SK-N-SH (cell line): Measurements from ENCODE around the gene TTC9B. TPM values are rescaled to one million over a fixed set of nuclear protein-coding genes. Genes with fewer than 3 reads are reported as not detected.

ENCODE experiments used
- CTCF ChIA-PET: fragments of 300-600, 350-600 bp; formaldehyde crosslinking; extraction: SDS; loops from one replicate; lab custom pipeline; 2021; lab: Yijun Ruan, JAX
- POLR2A ChIA-PET: fragments of 350-600 bp; sonication (Branson Sonifier 250); formaldehyde crosslinking; extraction: SDS; loops from one replicate; lab custom pipeline; 2020; ENCODE audit warnings: antibody characterized with exemption, inconsistent platforms; lab: Yijun Ruan, JAX
- DNase-seq: peaks from one replicate; pipeline ENCODE4 v3.0.0; 2012
- H2AFZ ChIP-seq: fragments of 200-600 bp; sonication (generic); 2 replicates; pipeline ENCODE4 v1.8.1; 2016; ENCODE audit warnings: antibody characterized with exemption, mild to moderate bottlenecking, low read depth
- H3F3A ChIP-seq: fragments of 200-600 bp; sonication (generic); replicated peaks from 2 replicates; pipeline ENCODE3; 2016; ENCODE audit warnings: antibody characterized with exemption, mild to moderate bottlenecking; ENCODE audit not compliant: insufficient read depth
- H3K27ac ChIP-seq, 2 experiments: fragments of 200-500 bp in 1 of 2; fragments of 200-600 bp in 1 of 2; sonication (Bioruptor generic) in 1 of 2; sonication (generic), shearing (Covaris generic) in 1 of 2; 2 replicates each; pipeline versions ENCODE4 v1.5.1 to v1.6.1; 2014 to 2016; ENCODE audit warnings: low read depth in 2 of 2, inconsistent platforms in 1 of 2, low read length in 1 of 2, mild to moderate bottlenecking in 1 of 2, mixed read lengths in 1 of 2
- H3K27me3 ChIP-seq: fragments of 200-600 bp; sonication (generic), shearing (Covaris generic); 2 replicates; pipeline ENCODE4 v1.6.1; 2016; ENCODE audit warnings: mixed run types; ENCODE audit not compliant: insufficient read depth
- H3K36me3 ChIP-seq, 2 experiments: fragments of 200-500 bp in 1 of 2; fragments of 200-600 bp in 1 of 2; sonication (Bioruptor generic) in 1 of 2; sonication (generic) in 1 of 2; replicated peaks in 1 of 2; 2 replicates each; pipeline versions ENCODE3 to v1.5.1; 2014 to 2016; ENCODE audit warnings: low read length in 1 of 2, mild to moderate bottlenecking in 1 of 2; ENCODE audit not compliant: insufficient read depth in 2 of 2, control insufficient read depth in 1 of 2
- H3K4me1 ChIP-seq, 2 experiments: fragments of 200-500 bp in 1 of 2; fragments of 200-600 bp in 1 of 2; sonication (Bioruptor generic) in 1 of 2; sonication (generic), shearing (Covaris generic) in 1 of 2; 2 replicates each; pipeline versions ENCODE4 v1.5.1 to v1.6.1; 2014 to 2016; ENCODE audit warnings: low read depth in 1 of 2, low read length in 1 of 2, mixed run types in 1 of 2; ENCODE audit not compliant: insufficient read depth in 2 of 2, control insufficient read depth in 1 of 2
- H3K4me2 ChIP-seq: fragments of 200-600 bp; sonication (generic), shearing (Covaris generic); 2 replicates; pipeline ENCODE4 v1.6.1; 2017; ENCODE audit warnings: mixed run types
- H3K4me3 ChIP-seq, 2 experiments: fragments of 200-500 bp in 1 of 2; fragments of 200-600 bp in 1 of 2; sonication (Bioruptor generic) in 1 of 2; sonication (generic), shearing (Covaris generic) in 1 of 2; 2 replicates each; pipeline versions ENCODE4 v1.5.1 to v1.8.1; 2014 to 2016; ENCODE audit warnings: low read depth in 2 of 2, inconsistent platforms in 1 of 2, low read length in 1 of 2, mild to moderate bottlenecking in 1 of 2, mixed read lengths in 1 of 2, moderate library complexity in 1 of 2
- H3K79me2 ChIP-seq: fragments of 200-600 bp; sonication (generic); 2 replicates; pipeline ENCODE4 v1.8.1; 2017; ENCODE audit warnings: mild to moderate bottlenecking; ENCODE audit not compliant: insufficient read depth
- H3K9ac ChIP-seq: fragments of 200-600 bp; sonication (generic); 2 replicates; pipeline ENCODE4 v1.6.1; 2017; ENCODE audit warnings: mixed run types
- H3K9me2 ChIP-seq: fragments of 200-600 bp; sonication (generic); 2 replicates; pipeline ENCODE4 v1.6.1; 2017; ENCODE audit warnings: mixed run types
- H3K9me3 ChIP-seq: fragments of 200-600 bp; sonication (generic); 2 replicates; pipeline ENCODE4 v1.6.1; 2017; ENCODE audit warnings: mixed run types, mild to moderate bottlenecking, moderate library complexity
- H4K20me1 ChIP-seq: fragments of 200-600 bp; sonication (generic); 2 replicates; pipeline ENCODE4 v1.6.1; 2017; ENCODE audit warnings: mild to moderate bottlenecking, mixed run types; ENCODE audit not compliant: insufficient read depth
- CHD2 ChIP-seq: fragments of 150-350 bp; IDR thresholded peaks from 2 replicates; pipeline ENCODE4 v1.6.1; 2018; ENCODE audit warnings: low read length; ENCODE audit not compliant: partially characterized antibody
- EP300 ChIP-seq, 2 experiments: IDR thresholded peaks; 2 replicates each; pipeline versions ENCODE4 v1.4.0 to v1.6.1; 2012; ENCODE audit warnings: borderline replicate concordance in 1 of 2, low read depth in 1 of 2, low read length in 1 of 2
- EZH2phosphoT487 ChIP-seq: fragments of 200-600 bp; sonication (generic); IDR thresholded peaks from 2 replicates; pipeline ENCODE4 v1.6.1; 2017; ENCODE audit warnings: low read depth, mixed run types, mild to moderate bottlenecking, antibody characterized with exemption, moderate library complexity, borderline replicate concordance
- FOSL2 ChIP-seq: IDR thresholded peaks from 2 replicates; pipeline ENCODE4 v1.4.0; 2012; ENCODE audit warnings: low read depth, mild to moderate bottlenecking, moderate library complexity, borderline replicate concordance
- FOXJ3 ChIP-seq: sonication (generic); formaldehyde crosslinking; IDR thresholded peaks from 2 replicates; pipeline ENCODE4 v1.5.1; 2020; ENCODE audit warnings: mild to moderate bottlenecking, missing genetic modification reagents
- FOXM1 ChIP-seq: IDR thresholded peaks from 2 replicates; pipeline ENCODE4 v1.4.0; 2012; ENCODE audit warnings: low read depth, mild to moderate bottlenecking
- GATA2 ChIP-seq: sonication (generic); formaldehyde crosslinking; IDR thresholded peaks from 2 replicates; pipeline ENCODE4 v1.5.0; 2020; ENCODE audit warnings: mild to moderate bottlenecking, missing genetic modification reagents
- JUND ChIP-seq: IDR thresholded peaks from 2 replicates; pipeline ENCODE4 v1.4.0; 2012
- MXI1 ChIP-seq: IDR thresholded peaks from 2 replicates; pipeline ENCODE4 v1.6.1; 2012; ENCODE audit warnings: mild to moderate bottlenecking, low read depth, low read length, improper control_type of control experiment
- POLR2AphosphoS5 ChIP-seq: IDR thresholded peaks from 2 replicates; pipeline ENCODE4 v1.6.1; 2012; ENCODE audit warnings: low read depth, low read length
- RXRA ChIP-seq: IDR thresholded peaks from 2 replicates; pipeline ENCODE4 v1.4.0; 2012; ENCODE audit warnings: low read depth, mild to moderate bottlenecking, borderline replicate concordance
- SMC3 ChIP-seq: IDR thresholded peaks from 2 replicates; pipeline ENCODE4 v1.6.1; 2012; ENCODE audit warnings: low read depth, low read length, improper control_type of control experiment
- TAF1 ChIP-seq: IDR thresholded peaks from 2 replicates; pipeline ENCODE4 v1.6.1; 2012; ENCODE audit warnings: low read depth, mild to moderate bottlenecking, low read length, moderate library complexity, borderline replicate concordance
- WGBS: methylation state at CpG from one replicate; pipeline ENCODE4 v1.1.6; 2017; ENCODE audit warnings: low lambda C conversion rate; 5-methylcytosine and 5-hydroxymethylcytosine counted together
- polyA plus RNA-seq, 3 experiments: library from polyadenylated mRNA; depleted of rRNA; stranded (reverse); fragments of >200 nt; gene quantifications; 2 replicates each; pipeline ENCODE4 v1.2.3, GENCODE V29; 2012
- TF ChIP-seq, protein P1 (sequence below): IDR thresholded peaks from 2 replicates; pipeline ENCODE4; 2012
- TF ChIP-seq, protein P2 (sequence below): IDR thresholded peaks from 2 replicates; pipeline ENCODE4 v1.4.0; 2012; ENCODE audit warnings: low read depth, borderline replicate concordance
- TF ChIP-seq, protein P3 (sequence below): IDR thresholded peaks from 2 replicates; pipeline ENCODE4 v1.4.0; 2012; ENCODE audit warnings: low read depth
- TF ChIP-seq, protein P4 (sequence below): fragments of 200-600 bp; sonication (generic); IDR thresholded peaks from 2 replicates; pipeline ENCODE4 v1.6.1; 2017; ENCODE audit warnings: antibody characterized with exemption, mild to moderate bottlenecking, moderate library complexity

TTC9B gene
- polyA plus RNA-seq, 1 of the 3 experiments (the other 2 are of a cell fraction): 0.30 TPM

DNA sequence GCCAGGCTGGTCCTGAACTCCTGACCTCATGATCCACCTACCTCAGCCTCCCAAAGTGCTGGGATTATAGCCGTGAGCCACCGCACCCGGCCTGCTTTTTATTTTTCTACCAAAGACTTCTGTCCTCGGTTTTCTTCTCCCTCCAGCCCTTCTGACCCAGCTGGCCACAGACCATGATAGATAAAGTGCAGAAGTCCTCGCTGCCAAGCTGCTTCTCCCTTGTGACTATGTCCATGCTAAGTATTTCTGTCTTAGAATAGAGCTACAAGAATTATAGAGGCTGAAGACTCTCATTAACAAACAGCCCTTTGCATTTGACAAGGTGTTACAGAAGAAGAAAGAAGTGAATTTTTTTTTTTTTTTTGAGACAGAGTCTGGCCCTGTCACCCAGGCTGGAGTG lies 42.4 kb downstream of the TTC9B start:
- 56% methylated on average over 5 of the region's 5 CpGs for WGBS
- H3K4me1 ChIP-seq: no peaks in the 10 kb centered on the region
- H3K9me3 ChIP-seq: no peaks in the 10 kb centered on the region
- no peaks in the 10 kb centered on the region for H3K9me2 ChIP-seq
- no peak overlapping the region for H3K9ac ChIP-seq
- no peak overlapping the region for H2AFZ ChIP-seq
- no peaks in the 10 kb centered on the region for H3F3A ChIP-seq
- no peak overlapping the region for H3K4me2 ChIP-seq
- no peaks in the 10 kb centered on the region for H4K20me1 ChIP-seq
- no peaks in the 10 kb centered on the region for H3K36me3 ChIP-seq
- H3K79me2 ChIP-seq: no peaks in the 10 kb centered on the region
- CTCF ChIA-PET: interaction anchor here (0.6 kb wide), 1 partner anchor 21 kb away, joined by 3 read pairs; no protein-coding TSS in a partner anchor
- DNase-seq: no peak
- POLR2A ChIA-PET: no interaction called here
- H3K27ac ChIP-seq: no peak overlapping the region
- TF ChIP-seq, protein P1, sequence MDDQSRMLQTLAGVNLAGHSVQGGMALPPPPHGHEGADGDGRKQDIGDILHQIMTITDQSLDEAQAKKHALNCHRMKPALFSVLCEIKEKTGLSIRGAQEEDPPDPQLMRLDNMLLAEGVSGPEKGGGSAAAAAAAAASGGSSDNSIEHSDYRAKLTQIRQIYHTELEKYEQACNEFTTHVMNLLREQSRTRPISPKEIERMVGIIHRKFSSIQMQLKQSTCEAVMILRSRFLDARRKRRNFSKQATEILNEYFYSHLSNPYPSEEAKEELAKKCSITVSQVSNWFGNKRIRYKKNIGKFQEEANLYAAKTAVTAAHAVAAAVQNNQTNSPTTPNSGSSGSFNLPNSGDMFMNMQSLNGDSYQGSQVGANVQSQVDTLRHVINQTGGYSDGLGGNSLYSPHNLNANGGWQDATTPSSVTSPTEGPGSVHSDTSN: no peak
- TF ChIP-seq FOSL2 (no peak), TAF1 (no peak), FOXJ3 (no peak), EZH2phosphoT487 (no peak), CHD2 (no peak), EP300 (IDR thresholded peaks at IDR 0.05; ENCODE audit: borderline replicate concordance in 1 of 2, low read depth in 1 of 2, low read length in 1 of 2) (no peak), GATA2 (no peak), FOXM1 (no peak), MXI1 (no peak), RXRA (no peak), POLR2AphosphoS5 (no peak), SMC3 (no peak), JUND (no peak)
- TF ChIP-seq, protein P2, sequence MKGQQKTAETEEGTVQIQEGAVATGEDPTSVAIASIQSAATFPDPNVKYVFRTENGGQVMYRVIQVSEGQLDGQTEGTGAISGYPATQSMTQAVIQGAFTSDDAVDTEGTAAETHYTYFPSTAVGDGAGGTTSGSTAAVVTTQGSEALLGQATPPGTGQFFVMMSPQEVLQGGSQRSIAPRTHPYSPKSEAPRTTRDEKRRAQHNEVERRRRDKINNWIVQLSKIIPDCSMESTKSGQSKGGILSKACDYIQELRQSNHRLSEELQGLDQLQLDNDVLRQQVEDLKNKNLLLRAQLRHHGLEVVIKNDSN: no peak
- TF ChIP-seq, protein P3, sequence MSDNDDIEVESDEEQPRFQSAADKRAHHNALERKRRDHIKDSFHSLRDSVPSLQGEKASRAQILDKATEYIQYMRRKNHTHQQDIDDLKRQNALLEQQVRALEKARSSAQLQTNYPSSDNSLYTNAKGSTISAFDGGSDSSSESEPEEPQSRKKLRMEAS: no peak
- TF ChIP-seq, protein P4, sequence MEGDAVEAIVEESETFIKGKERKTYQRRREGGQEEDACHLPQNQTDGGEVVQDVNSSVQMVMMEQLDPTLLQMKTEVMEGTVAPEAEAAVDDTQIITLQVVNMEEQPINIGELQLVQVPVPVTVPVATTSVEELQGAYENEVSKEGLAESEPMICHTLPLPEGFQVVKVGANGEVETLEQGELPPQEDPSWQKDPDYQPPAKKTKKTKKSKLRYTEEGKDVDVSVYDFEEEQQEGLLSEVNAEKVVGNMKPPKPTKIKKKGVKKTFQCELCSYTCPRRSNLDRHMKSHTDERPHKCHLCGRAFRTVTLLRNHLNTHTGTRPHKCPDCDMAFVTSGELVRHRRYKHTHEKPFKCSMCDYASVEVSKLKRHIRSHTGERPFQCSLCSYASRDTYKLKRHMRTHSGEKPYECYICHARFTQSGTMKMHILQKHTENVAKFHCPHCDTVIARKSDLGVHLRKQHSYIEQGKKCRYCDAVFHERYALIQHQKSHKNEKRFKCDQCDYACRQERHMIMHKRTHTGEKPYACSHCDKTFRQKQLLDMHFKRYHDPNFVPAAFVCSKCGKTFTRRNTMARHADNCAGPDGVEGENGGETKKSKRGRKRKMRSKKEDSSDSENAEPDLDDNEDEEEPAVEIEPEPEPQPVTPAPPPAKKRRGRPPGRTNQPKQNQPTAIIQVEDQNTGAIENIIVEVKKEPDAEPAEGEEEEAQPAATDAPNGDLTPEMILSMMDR: no peak
- no peaks in the 10 kb centered on the region for H3K27me3 ChIP-seq
- no peak overlapping the region for H3K4me3 ChIP-seq
